Activated CD8-positive, alpha-beta memory T cell treated with anti-CD3 and anti-CD28 coated beads for 48 hours (primary cell): ENCODE measurements around the gene SLCO4A1.

Experiments used
- DNase-seq, 3 experiments: peaks; one replicate each; pipeline ENCODE4 v3.0.0-alpha.2; 2020; ENCODE audit warnings: low read depth in 2 of 3, low spot score in 2 of 3

SLCO4A1 gene

GRCh38 chr20:62637110-62637509, 5.2 kb upstream of the SLCO4A1 start:
- DNase-seq: no peak

- no peak for DNase-seq
These were observed 4.7 kb upstream of the SLCO4A1 start for GRCh38 chr20:62637521-62638054.

- DNase-seq: no peak
These were observed 4.2 kb upstream of the SLCO4A1 start for GRCh38 chr20:62638055-62638570.

- DNase-seq: no peak
These were observed 3.5 kb upstream of the SLCO4A1 start for GRCh38 chr20:62638679-62639406.

GRCh38 chr20:62639765-62640164, 2.5 kb upstream of the SLCO4A1 start:
- DNase-seq: no peak

GRCh38 chr20:62640870-62641269, 1.4 kb upstream of the SLCO4A1 start:
- DNase-seq: no peak

GRCh38 chr20:62641321-62642050, 817 bp upstream of the SLCO4A1 start:
- DNase-seq: no peak

- DNase-seq: peak in 2 of 3 experiments; percentile 35 to 47
These were observed 590 bp downstream of the SLCO4A1 start for GRCh38 chr20:62642666-62643520.

- DNase-seq: no peak
These were observed 1.3 kb downstream of the SLCO4A1 start for GRCh38 chr20:62643521-62644043.

- DNase-seq: no peak
These were observed 1.9 kb downstream of the SLCO4A1 start for GRCh38 chr20:62644044-62644795.

- DNase-seq: no peak
These were observed 2.6 kb downstream of the SLCO4A1 start for GRCh38 chr20:62644802-62645496.

GRCh38 chr20:62645613-62646012, 3.3 kb downstream of the SLCO4A1 start:
- no peak for DNase-seq

GRCh38 chr20:62646851-62647520, 4.7 kb downstream of the SLCO4A1 start:
- no peak for DNase-seq

GRCh38 chr20:62647521-62648317, 5.4 kb downstream of the SLCO4A1 start:
- DNase-seq: no peak

GRCh38 chr20:62648318-62648995, 6.2 kb downstream of the SLCO4A1 start:
- no peak for DNase-seq

- DNase-seq: no peak
These were observed 6.8 kb downstream of the SLCO4A1 start for GRCh38 chr20:62649140-62649539.

GRCh38 chr20:62650551-62651284, 8.4 kb downstream of the SLCO4A1 start:
- DNase-seq: no peak
